ENCODE data around the gene ARID3A. TPM values are rescaled to one million over a fixed set of nuclear protein-coding genes. Genes with fewer than 3 reads are reported as not detected.

The ARID3A gene
- total and polyA plus RNA-seq, 2 of the 4 experiments (the other 2 are of a cell fraction), result 16.0 to 23.1 TPM

GRCh38 chr19:898663-899062, 27.2 kb upstream of the ARID3A start:
- dilution Hi-C loops (cut with HindIII; ENCODE audit: low sequenced_read_pairs, unreplicated experiment), result no loop called here
- no peak overlapping the region for H2AK5ac ChIP-seq (ENCODE audit: low read depth, low read length)
- H3K14ac ChIP-seq (replicated peaks; ENCODE audit: low read depth, low read length), result no peak overlapping the region

More at GRCh38 chr19:898663-899062, 27.2 kb upstream of the ARID3A start:
- no peak overlapping the region for H4K8ac ChIP-seq (ENCODE audit: low read depth in 2 of 2, low read length in 2 of 2)
- ChIA-PET POLR2A (ENCODE audit: unreplicated experiment) (no interaction called here), CTCF (interaction anchor here (0.5 kb wide), 1 partner anchor 128 kb away, joined by 4 read pairs; no protein-coding TSS in a partner anchor)
- no peak overlapping the region for H3K4ac ChIP-seq (ENCODE audit: low read depth, low read length)
- no peak overlapping the region for H3K56ac ChIP-seq (ENCODE audit: extremely low read depth, insufficient read depth, low read length)
- no peak overlapping the region for H3K27ac ChIP-seq (ENCODE audit: insufficient read depth, low read length)
- DNase-seq (no peak), ATAC-seq (ENCODE audit: low read depth) (no peak)
- no peak overlapping the region for H2BK20ac ChIP-seq (ENCODE audit: low read depth, low read length)
- H3K4me1 ChIP-seq (ENCODE audit: control insufficient read depth, insufficient read depth, low read length), result peaks cover 2% of the 10 kb centered on the region; the same call in 1 of the 2 replicates
- in situ Hi-C loops (cut with MboI; ENCODE audit: low sequenced_read_pairs) (no loop called here), intact Hi-C loops (cut with micrococcal nuclease) (no loop called here)
- peaks cover 25% of the 10 kb centered on the region; the same call in 1 of the 2 replicates for H3K36me3 ChIP-seq (ENCODE audit: control insufficient read depth, insufficient read depth, low read length)
- H2AK9ac ChIP-seq (replicated peaks; ENCODE audit: low read depth, low read length, poor library complexity), result no peak overlapping the region
- no peak overlapping the region for H3K23ac ChIP-seq (ENCODE audit: low read depth, low read length)
- 62% methylated on average over 4 of the region's 20 CpGs; no CpG with 5 or more reads in 1 of the 2 experiments for WGBS, 2 experiments (ENCODE audit: extremely low coverage in 2 of 2, insufficient read length in 1 of 2)
- no peak overlapping the region for H3K9ac ChIP-seq (ENCODE audit: low read depth, low read length)
- H3K4me2 ChIP-seq (ENCODE audit: low read depth, low read length), result no peak overlapping the region
- no peak overlapping the region for H2AFZ ChIP-seq (replicated peaks; ENCODE audit: low read length, poor library complexity)
- no peak for TF ChIP-seq MAZ (IDR thresholded peaks at IDR 0.05; ENCODE audit: borderline replicate concordance, low read depth, low read length)
- no peak for TF ChIP-seq USF2 (IDR thresholded peaks at IDR 0.05; ENCODE audit: low read depth, low read length)
- TF ChIP-seq FOS (IDR thresholded peaks at IDR 0.05; ENCODE audit: low read depth, low read length), result no peak
- no peak for TF ChIP-seq RAD21 (IDR thresholded peaks at IDR 0.05; ENCODE audit: low read length)
- no peak for TF ChIP-seq NFE2L2 (IDR thresholded peaks at IDR 0.05; ENCODE audit: low read depth, low read length)
- TF ChIP-seq ELK1 (IDR thresholded peaks at IDR 0.05; ENCODE audit: borderline replicate concordance, low read depth, low read length), result no peak
- no peak for TF ChIP-seq RCOR1 (IDR thresholded peaks at IDR 0.05; ENCODE audit: insufficient replicate concordance, low read length)
- no peak overlapping the region for H2BK15ac ChIP-seq (ENCODE audit: low read depth, low read length)
- H4K20me1 ChIP-seq (ENCODE audit: insufficient read depth, low read length), result peaks cover 36% of the 10 kb centered on the region
- no peak overlapping the region for H2BK120ac ChIP-seq (ENCODE audit: low read depth, low read length)
- H3K18ac ChIP-seq (ENCODE audit: low read depth, low read length), result no peak overlapping the region
- H3K9me3 ChIP-seq (ENCODE audit: control insufficient read depth, insufficient read depth, low read length), result no peaks in the 10 kb centered on the region
- no peak overlapping the region for H4K5ac ChIP-seq (ENCODE audit: low read depth, low read length)
- peaks cover 0 to 28% of the 10 kb centered on the region in 2 experiments; a peak in 3 of 4 replicates for H3K79me1 ChIP-seq (ENCODE audit: low read depth in 1 of 2, low read length in 2 of 2)
- no peak overlapping the region for H4K91ac ChIP-seq (ENCODE audit: insufficient read depth, low read depth, low read length)
- H3K4me3 ChIP-seq (ENCODE audit: insufficient read depth, low read depth, low read length), result no peak overlapping the region
- no peaks in the 10 kb centered on the region for H3K27me3 ChIP-seq (ENCODE audit: control insufficient read depth, insufficient read depth, low read length)
- H3K9me1 ChIP-seq (ENCODE audit: insufficient read depth, low read length), result peaks cover 6% of the 10 kb centered on the region
- BruUV-seq (replicated peaks), result no TSS peak
- H2BK5ac ChIP-seq (ENCODE audit: low read depth, low read length, poor library complexity, severe bottlenecking), result no peak overlapping the region

Data from IMR-90 (cell line).